PC-9 (cell line): ENCODE results near the gene RNF186.

Experiments used
- CTCF ChIP-seq: fragments of 200-600 bp; sonication (generic); conservative IDR thresholded peaks from 2 replicates; pipeline ENCODE4 v1.6.1; 2017; ENCODE audit warnings: mixed run types, antibody characterized with exemption, mild to moderate bottlenecking, moderate library complexity
- EZH2 ChIP-seq: fragments of 200-600 bp; sonication (generic); IDR thresholded peaks from 2 replicates; pipeline ENCODE4 v1.8.0; 2017; ENCODE audit warnings: antibody characterized with exemption, low read depth

DNA sequence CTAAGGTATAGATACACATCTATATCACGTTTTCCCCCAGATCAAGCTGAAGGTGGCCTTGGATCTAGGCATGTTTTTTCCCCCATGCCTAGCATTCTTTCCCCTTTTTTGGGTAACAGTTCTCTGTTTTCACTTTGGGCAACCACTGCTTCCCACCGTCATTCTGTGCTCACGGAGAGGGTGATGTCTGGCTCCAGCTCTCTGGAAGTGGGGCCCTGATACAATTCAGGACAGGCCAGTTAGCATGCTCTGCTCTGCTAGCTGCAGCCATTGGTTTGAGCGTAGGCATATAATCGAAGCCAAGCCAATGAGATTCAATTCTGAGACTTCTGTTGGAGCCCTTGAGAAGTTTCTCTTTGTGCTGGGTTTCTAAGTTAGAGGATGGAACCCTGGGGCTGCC is 2.1 kb upstream of the RNF186 start:
- no peak for TF ChIP-seq CTCF
- no peak for TF ChIP-seq EZH2
